ENCODE data around the gene AGPAT3.

- no peak for TF ChIP-seq TAF1 (IDR thresholded peaks at IDR 0.05; ENCODE audit: borderline replicate concordance, low read depth, low read length)
- TF ChIP-seq POLR2A (IDR thresholded peaks at IDR 0.05; ENCODE audit: low read depth, low read length) = no peak
Measured at GRCh38 chr21:43894206-43894577, 29.2 kb downstream of the AGPAT3 start.

Data from GM12892 (cell line).